K562 (cell line): ENCODE measurements around the gene HEXIM1. TPM values are rescaled to one million over a fixed set of nuclear protein-coding genes. Genes with fewer than 3 reads are reported as not detected.

Experiments used
- CREB1 ChIP-seq, 2 experiments: sonication (generic) in 1 of 2; formaldehyde crosslinking in 1 of 2; IDR thresholded peaks; 2 replicates each; pipeline versions ENCODE4 v1.6.1 to v1.8.0; 2012 to 2022; ENCODE audit warnings: inconsistent platforms in 1 of 2, mild to moderate bottlenecking in 1 of 2, missing genetic modification reagents in 1 of 2, moderate library complexity in 1 of 2
- CXXC5 ChIP-seq: fragments of 250-450 bp; sonication (Bioruptor Pico); IDR thresholded peaks from 2 replicates; pipeline ENCODE4 v1.8.0; 2022; ENCODE audit warnings: inconsistent platforms, mild to moderate bottlenecking, moderate library complexity
- FOXP4 ChIP-seq: sonication (generic); formaldehyde crosslinking; IDR thresholded peaks from 2 replicates; pipeline ENCODE4 v1.8.0; 2022; ENCODE audit warnings: mild to moderate bottlenecking, missing genetic modification reagents, borderline replicate concordance
- MAX ChIP-seq: sonication (generic); formaldehyde crosslinking; IDR thresholded peaks from 2 replicates; pipeline ENCODE4 v1.9.0; 2022; ENCODE audit warnings: mild to moderate bottlenecking, missing genetic modification reagents
- MXI1 ChIP-seq: IDR thresholded peaks from 2 replicates; pipeline ENCODE4 v1.6.1; 2011; ENCODE audit warnings: low read depth, mild to moderate bottlenecking, improper control_type of control experiment, low read length
- NRF1 ChIP-seq, 2 experiments: fragments of 450-650 bp; IDR thresholded peaks in 1 of 2; conservative IDR thresholded peaks in 1 of 2; 2 replicates each; pipeline ENCODE4 v1.6.1; 2014; ENCODE audit warnings: mild to moderate bottlenecking in 2 of 2
- RBBP5 ChIP-seq: fragments of 200-600 bp; sonication (generic); IDR thresholded peaks from 2 replicates; pipeline ENCODE4 v1.6.1; 2012; ENCODE audit warnings: borderline replicate concordance, mild to moderate bottlenecking, low read length, control low read depth, inconsistent platforms; ENCODE audit not compliant: insufficient read depth, poor library complexity, severe bottlenecking
- RBM22 ChIP-seq: fragments of 200-400 bp; formaldehyde crosslinking; IDR thresholded peaks from 2 replicates; pipeline ENCODE4 v1.6.1; 2018; ENCODE audit warnings: low read length, low read depth; ENCODE audit not compliant: poor library complexity, severe bottlenecking
- SIN3A ChIP-seq, 2 experiments: fragments of 150-350 bp in 1 of 2; IDR thresholded peaks; 2 replicates each; pipeline ENCODE4 v1.6.1; 2011 to 2016; ENCODE audit warnings: borderline replicate concordance in 2 of 2, low read depth in 2 of 2, low read length in 2 of 2, mild to moderate bottlenecking in 2 of 2, moderate library complexity in 2 of 2; ENCODE audit not compliant: control insufficient read depth in 1 of 2
- ZBTB17 ChIP-seq: fragments of 450-650 bp; formaldehyde crosslinking; IDR thresholded peaks from 2 replicates; pipeline ENCODE4 v1.4.0; 2020; ENCODE audit warnings: mild to moderate bottlenecking
- ZNF41 ChIP-seq: fragments of 250-450 bp; sonication (Bioruptor Pico); conservative IDR thresholded peaks from 2 replicates; pipeline ENCODE4 v1.4.0; 2020; ENCODE audit warnings: mild to moderate bottlenecking
- ZNF444 ChIP-seq: fragments of 250-450 bp; sonication (Bioruptor Pico); IDR thresholded peaks from 2 replicates; pipeline ENCODE4 v1.4.0; 2020; ENCODE audit warnings: mild to moderate bottlenecking, moderate library complexity
- ZNF507 ChIP-seq: conservative IDR thresholded peaks from 2 replicates; pipeline ENCODE4 v1.6.1; 2017; ENCODE audit warnings: missing genetic modification characterization, missing compliant biosample characterization
- ZNF511 ChIP-seq: sonication (generic); formaldehyde crosslinking; IDR thresholded peaks from 2 replicates; pipeline ENCODE4 v1.8.0; 2022; ENCODE audit warnings: mild to moderate bottlenecking, missing genetic modification reagents
- ZNF586 ChIP-seq: fragments of 450-650 bp; formaldehyde crosslinking; conservative IDR thresholded peaks from 2 replicates; pipeline ENCODE4 v1.4.0; 2020; ENCODE audit warnings: mild to moderate bottlenecking, moderate library complexity
- polyA plus RNA-seq, 8 experiments: library from polyadenylated mRNA; depleted of rRNA in 4 of 8; stranded (reverse) in 5 of 8; unstranded in 3 of 8; fragments of >200 nt; fragmentation: Nextera tagmentation in 2 of 8; fragmentation: Illumina TruSeq in 1 of 8; extraction: Ambion mirVana in 2 of 8; extraction: Trizol in 1 of 8; gene quantifications; 2 replicates each; pipeline versions ENCODE4 v1.2.1 to v1.2.3, GENCODE V29; 2011 to 2014; ENCODE audit warnings: inconsistent platforms in 1 of 8, missing spikeins in 1 of 8
- total RNA-seq, 7 experiments: library from RNA; depleted of rRNA in 6 of 7; stranded (reverse); fragments of >200 nt in 6 of 7; fragmentation: Illumina TruSeq in 2 of 7; extraction: Trizol in 2 of 7; gene quantifications; 2 replicates each; pipeline versions ENCODE4 v1.2.1 to v1.2.3, GENCODE V29; 2011 to 2021; ENCODE audit warnings: low replicate concordance in 1 of 7
- TF ChIP-seq, protein P1 (sequence below): conservative IDR thresholded peaks from 2 replicates; pipeline ENCODE4 v1.6.1; 2011; ENCODE audit warnings: low read depth, mild to moderate bottlenecking, low read length; ENCODE audit not compliant: control insufficient read depth

The HEXIM1 gene
- total and polyA plus RNA-seq, 9 of the 15 experiments (the other 6 are each of a cell fraction or from before 2014, with no cell fraction given): 1.4 to 28.3 (median 9.1) TPM

- peak; percentile 43 for TF ChIP-seq MAX (CRISPR knock-in tag)
- TF ChIP-seq, protein P1, sequence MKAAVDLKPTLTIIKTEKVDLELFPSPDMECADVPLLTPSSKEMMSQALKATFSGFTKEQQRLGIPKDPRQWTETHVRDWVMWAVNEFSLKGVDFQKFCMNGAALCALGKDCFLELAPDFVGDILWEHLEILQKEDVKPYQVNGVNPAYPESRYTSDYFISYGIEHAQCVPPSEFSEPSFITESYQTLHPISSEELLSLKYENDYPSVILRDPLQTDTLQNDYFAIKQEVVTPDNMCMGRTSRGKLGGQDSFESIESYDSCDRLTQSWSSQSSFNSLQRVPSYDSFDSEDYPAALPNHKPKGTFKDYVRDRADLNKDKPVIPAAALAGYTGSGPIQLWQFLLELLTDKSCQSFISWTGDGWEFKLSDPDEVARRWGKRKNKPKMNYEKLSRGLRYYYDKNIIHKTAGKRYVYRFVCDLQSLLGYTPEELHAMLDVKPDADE: peak; percentile 33; the same call in 1 of the 2 replicates
- 0 out of 2 replicates have a peak, but pooled peaks have one; percentile 28 for TF ChIP-seq FOXP4 (CRISPR knock-in tag)
- TF ChIP-seq SIN3A (IDR thresholded peaks at IDR 0.05; ENCODE audit: borderline replicate concordance in 2 of 2, control insufficient read depth in 1 of 2, low read depth in 2 of 2, low read length in 2 of 2): 0 out of 4 replicates have a peak, but pooled peaks of 1 of the 2 experiments have one; percentile 29
- TF ChIP-seq ZNF41 (CRISPR knock-in tag): no peak
- no peak for TF ChIP-seq ZBTB17
- TF ChIP-seq MXI1: no peak
- TF ChIP-seq NRF1 (conservative IDR thresholded peaks at IDR 0.05 in 1 of 2, IDR thresholded peaks at IDR 0.05 in 1 of 2): peak; percentile 81 to 83
- no peak for TF ChIP-seq ZNF507 (tag)
- peak; percentile 13; the same call in 1 of the 2 replicates for TF ChIP-seq CXXC5 (CRISPR knock-in tag)
- TF ChIP-seq RBBP5: peak; percentile 85
- no peak for TF ChIP-seq ZNF444 (CRISPR knock-in tag)
- TF ChIP-seq ZNF511: no peak
- TF ChIP-seq CREB1 (IDR thresholded peaks at IDR 0.05): no peak
- TF ChIP-seq CREB1 (CRISPR knock-in tag; IDR thresholded peaks at IDR 0.05): 0 out of 2 replicates have a peak, but pooled peaks have one; percentile 8
- TF ChIP-seq RBM22: peak; percentile 71
- no peak for TF ChIP-seq ZNF586 (CRISPR knock-in tag)
Measured at GRCh38 chr17:45149669-45150664, 1.7 kb downstream of the HEXIM1 start (continued).
